ENCODE measurements around the gene DSCAML1.

- TF ChIP-seq, protein P1, sequence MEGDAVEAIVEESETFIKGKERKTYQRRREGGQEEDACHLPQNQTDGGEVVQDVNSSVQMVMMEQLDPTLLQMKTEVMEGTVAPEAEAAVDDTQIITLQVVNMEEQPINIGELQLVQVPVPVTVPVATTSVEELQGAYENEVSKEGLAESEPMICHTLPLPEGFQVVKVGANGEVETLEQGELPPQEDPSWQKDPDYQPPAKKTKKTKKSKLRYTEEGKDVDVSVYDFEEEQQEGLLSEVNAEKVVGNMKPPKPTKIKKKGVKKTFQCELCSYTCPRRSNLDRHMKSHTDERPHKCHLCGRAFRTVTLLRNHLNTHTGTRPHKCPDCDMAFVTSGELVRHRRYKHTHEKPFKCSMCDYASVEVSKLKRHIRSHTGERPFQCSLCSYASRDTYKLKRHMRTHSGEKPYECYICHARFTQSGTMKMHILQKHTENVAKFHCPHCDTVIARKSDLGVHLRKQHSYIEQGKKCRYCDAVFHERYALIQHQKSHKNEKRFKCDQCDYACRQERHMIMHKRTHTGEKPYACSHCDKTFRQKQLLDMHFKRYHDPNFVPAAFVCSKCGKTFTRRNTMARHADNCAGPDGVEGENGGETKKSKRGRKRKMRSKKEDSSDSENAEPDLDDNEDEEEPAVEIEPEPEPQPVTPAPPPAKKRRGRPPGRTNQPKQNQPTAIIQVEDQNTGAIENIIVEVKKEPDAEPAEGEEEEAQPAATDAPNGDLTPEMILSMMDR (conservative IDR thresholded peaks at IDR 0.05; ENCODE audit: low read depth, low read length), result no peak
- TF ChIP-seq EZH2 (IDR thresholded peaks at IDR 0.05; ENCODE audit: low read length, unreplicated experiment), result no peak
- TF ChIP-seq EZH2phosphoT487 (IDR thresholded peaks at IDR 0.05; ENCODE audit: borderline replicate concordance, low read length), result no peak
Measured at GRCh38 chr11:117633186-117633754, 163.7 kb downstream of the DSCAML1 start.
